Calu3 (cell line): ENCODE results near the gene GOLGA6C. TPM values are rescaled to one million over a fixed set of nuclear protein-coding genes. Genes with fewer than 3 reads are reported as not detected.
"Not testable (repeated sequence)": the region's sequence is repeated elsewhere in the genome, so short reads cannot be mapped to it uniquely, and the experiment has no call there.

Experiments used
- BruUV-seq: library from RNA; stranded (reverse); fragments of 400-500 nt; replicated peaks from 2 replicates; lab custom pipeline; 2021; lab: Mats Ljungman, UMichigan
- CTCF ChIA-PET: fragments of 300-600 bp; sonication (Branson Sonifier 250); formaldehyde crosslinking; loops from one replicate; lab custom pipeline; 2022; ENCODE audit warnings: antibody characterized with exemption; lab: Charles Lee
- DNase-seq: peaks from one replicate; pipeline ENCODE4 v3.0.0; 2022
- H3K27ac Mint-ChIP-seq: one replicate; pipeline ENCODE4 v1.8.0; 2022; ENCODE audit warnings: mixed read lengths; ENCODE audit not compliant: unreplicated experiment
- H3K27me3 Mint-ChIP-seq: one replicate; pipeline ENCODE4 v1.8.0; 2022; ENCODE audit warnings: mixed read lengths; ENCODE audit not compliant: unreplicated experiment
- H3K36me3 Mint-ChIP-seq: one replicate; pipeline ENCODE4 v1.8.0; 2022; ENCODE audit warnings: mild to moderate bottlenecking, moderate library complexity, mixed read lengths; ENCODE audit not compliant: insufficient read depth, unreplicated experiment
- H3K4me1 Mint-ChIP-seq: one replicate; pipeline ENCODE4 v1.8.0; 2022; ENCODE audit warnings: mild to moderate bottlenecking, low read depth, mixed read lengths; ENCODE audit not compliant: unreplicated experiment
- H3K4me3 Mint-ChIP-seq: one replicate; pipeline ENCODE4 v1.8.0; 2022; ENCODE audit warnings: mild to moderate bottlenecking, low read depth, moderate library complexity, mixed read lengths; ENCODE audit not compliant: unreplicated experiment
- H3K9me3 Mint-ChIP-seq: one replicate; pipeline ENCODE4 v1.8.0; 2022; ENCODE audit warnings: low read depth, mixed read lengths; ENCODE audit not compliant: unreplicated experiment
- CTCF ChIP-seq: fragments of 200-600 bp; IDR thresholded peaks from one replicate; pipeline ENCODE4 v1.8.0; 2022; ENCODE audit warnings: antibody characterized with exemption; ENCODE audit not compliant: unreplicated experiment
- intact Hi-C: fragments of 100-400 bp; cut with micrococcal nuclease; formaldehyde crosslinking; loops from one replicate; pipeline ENCODE4 v1.10.0; 2022; ENCODE audit not compliant: unreplicated experiment
- total RNA-seq: library from RNA; stranded (reverse); gene quantifications from 2 replicates; pipeline ENCODE4 v1.2.3, GENCODE V29; 2022

Gene GOLGA6C
- total RNA-seq, 1 experiment from 2014 or later: not detected

- Mint-ChIP-seq H3K27me3 (peaks cover 55% of the 10 kb centered on the region), H3K9me3 (no peaks in the 10 kb centered on the region), H3K36me3 (peaks cover 35% of the 10 kb centered on the region), H3K27ac (no peak overlapping the region), H3K4me1 (peaks cover 15% of the 10 kb centered on the region), H3K4me3 (no peak overlapping the region)
- DNase-seq: no peak
- TF ChIP-seq CTCF: no peak
- intact Hi-C loops: no loop called here
- BruUV-seq: no TSS peak
- CTCF ChIA-PET: no interaction called here
Measured at GRCh38 chr15:75223688-75224087, 34.4 kb upstream of the GOLGA6C start.

GRCh38 chr15:75224281-75224680 lies 33.9 kb upstream of the GOLGA6C start:
- intact Hi-C loops: no loop called here
- H3K4me1 Mint-ChIP-seq: peaks cover 9% of the 10 kb centered on the region
- no peaks in the 10 kb centered on the region for H3K9me3 Mint-ChIP-seq
- H3K27ac Mint-ChIP-seq: no peak overlapping the region
- no peak for TF ChIP-seq CTCF
- peaks cover 56% of the 10 kb centered on the region for H3K27me3 Mint-ChIP-seq
- no peak for DNase-seq
- no TSS peak for BruUV-seq
- CTCF ChIA-PET: no interaction called here
- peaks cover 30% of the 10 kb centered on the region for H3K36me3 Mint-ChIP-seq
- H3K4me3 Mint-ChIP-seq: no peak overlapping the region

- CTCF ChIA-PET, intact Hi-C loops, H3K4me3 Mint-ChIP-seq, BruUV-seq, H3K9me3 Mint-ChIP-seq, H3K4me1 Mint-ChIP-seq, DNase-seq, H3K27ac Mint-ChIP-seq: not testable (repeated sequence)
- H3K36me3 Mint-ChIP-seq: peaks cover 22% of the 10 kb centered on the region
- peaks cover 56% of the 10 kb centered on the region for H3K27me3 Mint-ChIP-seq
Measured at GRCh38 chr15:75225102-75225836, 32.9 kb upstream of the GOLGA6C start.

GRCh38 chr15:75225951-75226732 lies 32.0 kb upstream of the GOLGA6C start:
- Mint-ChIP-seq H3K4me1 (no peaks in the 10 kb centered on the region), H3K9me3 (no peaks in the 10 kb centered on the region), H3K27me3 (peaks cover 60% of the 10 kb centered on the region), H3K4me3 (no peak overlapping the region), H3K36me3 (peaks cover 15% of the 10 kb centered on the region), H3K27ac (no peak overlapping the region)
- CTCF ChIA-PET: no interaction called here
- TF ChIP-seq CTCF: no peak
- DNase-seq: no peak
- intact Hi-C loops: no loop called here
- BruUV-seq: no TSS peak

- DNase-seq, intact Hi-C loops, H3K4me1 Mint-ChIP-seq, H3K4me3 Mint-ChIP-seq, CTCF ChIA-PET, H3K27ac Mint-ChIP-seq, BruUV-seq, H3K9me3 Mint-ChIP-seq: not testable (repeated sequence)
- peaks cover 70% of the 10 kb centered on the region for H3K27me3 Mint-ChIP-seq
- peaks cover 19% of the 10 kb centered on the region for H3K36me3 Mint-ChIP-seq
Measured at GRCh38 chr15:75227112-75227511, 31.0 kb upstream of the GOLGA6C start.
